IPS-15b (cell line): ENCODE results near the gene FKBP11.
"Not testable (repeated sequence)": the region's sequence is repeated elsewhere in the genome, so short reads cannot be mapped to it uniquely, and the experiment has no call there.

Experiments
- H3K27me3 ChIP-seq: one replicate; pipeline ENCODE4 v1.6.1; 2013; ENCODE audit warnings: low read length; ENCODE audit not compliant: control insufficient read depth, insufficient read depth
- H3K36me3 ChIP-seq: one replicate; pipeline ENCODE4 v1.6.1; 2013; ENCODE audit warnings: low read length; ENCODE audit not compliant: control insufficient read depth, insufficient read depth
- H3K4me1 ChIP-seq: one replicate; pipeline ENCODE4 v1.6.1; 2013; ENCODE audit warnings: mild to moderate bottlenecking, low read length; ENCODE audit not compliant: control insufficient read depth, insufficient read depth
- H3K4me3 ChIP-seq: one replicate; pipeline ENCODE4 v1.5.1; 2013; ENCODE audit warnings: low read depth, low read length
- H3K9ac ChIP-seq: one replicate; pipeline ENCODE4 v1.6.1; 2013; ENCODE audit warnings: low read depth, mild to moderate bottlenecking, low read length
- H3K9me3 ChIP-seq: one replicate; pipeline ENCODE4 v1.6.1; 2013; ENCODE audit warnings: mild to moderate bottlenecking, low read length; ENCODE audit not compliant: control insufficient read depth, insufficient read depth

The FKBP11 gene

DNA sequence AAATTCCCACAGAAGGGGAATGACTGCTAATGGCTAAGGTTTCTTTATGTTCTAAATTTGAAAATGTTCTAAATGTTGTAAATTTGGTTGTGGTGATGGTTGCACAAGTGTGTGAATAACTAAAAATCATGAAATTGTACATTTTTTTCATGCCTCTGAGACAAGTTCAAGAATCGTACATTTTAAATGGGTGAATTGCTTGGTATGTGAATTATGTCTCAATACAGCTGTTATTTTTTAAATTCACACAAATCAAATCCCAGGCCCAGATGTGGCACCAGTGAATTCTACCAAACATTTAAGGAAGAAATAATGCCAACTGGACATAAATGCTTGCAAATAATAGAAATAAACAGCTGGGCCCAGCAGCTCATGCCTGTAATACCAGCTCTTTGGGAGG, 31.0 kb downstream of the FKBP11 start:
- H3K9ac ChIP-seq = no peak overlapping the region
- no peaks in the 10 kb centered on the region for H3K9me3 ChIP-seq
- H3K4me3 ChIP-seq = no peak overlapping the region
- no peaks in the 10 kb centered on the region for H3K27me3 ChIP-seq
- no peaks in the 10 kb centered on the region for H3K4me1 ChIP-seq
- H3K36me3 ChIP-seq = no peaks in the 10 kb centered on the region

DNA sequence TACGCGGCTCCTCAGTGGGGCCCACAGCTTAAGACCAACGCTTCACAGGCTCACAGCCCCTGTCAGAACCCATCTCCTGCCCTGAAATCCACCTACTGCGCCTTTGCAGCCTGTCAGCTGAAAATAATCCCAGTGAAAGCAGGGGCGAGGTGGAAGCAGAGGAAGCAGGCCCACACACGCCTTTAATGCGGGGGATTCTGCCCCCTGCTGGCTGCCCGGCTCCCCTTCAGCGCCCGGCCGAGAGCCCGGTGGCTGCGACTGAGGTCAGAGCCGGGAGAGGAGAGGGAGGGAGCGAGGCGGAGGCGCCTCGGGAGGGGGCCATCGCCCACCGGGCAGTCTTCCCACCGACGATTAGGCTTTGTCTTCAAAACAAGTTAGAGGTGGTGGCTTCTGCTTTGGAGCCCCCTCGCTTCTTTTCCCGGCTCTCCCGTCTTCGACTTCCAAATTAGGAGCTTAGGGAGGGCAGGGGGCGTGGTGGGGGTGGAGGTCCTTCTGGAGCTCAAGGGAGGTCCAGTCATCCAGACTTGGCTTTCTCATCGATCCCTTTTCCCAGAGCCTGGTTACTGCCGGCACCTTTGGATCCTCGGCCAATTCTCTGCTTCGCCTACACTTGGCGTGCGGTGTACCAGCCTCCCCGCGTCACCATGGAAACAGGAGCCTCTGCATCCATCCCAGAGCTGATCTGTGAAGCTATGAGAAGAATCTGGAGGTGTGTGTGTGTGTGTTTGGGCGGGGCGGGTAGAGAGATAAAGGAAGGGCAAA, 34.5 kb downstream of the FKBP11 start:
- Histone ChIP-seq H3K9ac (peak overlapping the region; percentile 24), H3K36me3 (no peaks in the 10 kb centered on the region), H3K9me3 (no peaks in the 10 kb centered on the region), H3K4me3 (peak overlapping the region; percentile 64), H3K4me1 (no peaks in the 10 kb centered on the region), H3K27me3 (no peaks in the 10 kb centered on the region)

DNA sequence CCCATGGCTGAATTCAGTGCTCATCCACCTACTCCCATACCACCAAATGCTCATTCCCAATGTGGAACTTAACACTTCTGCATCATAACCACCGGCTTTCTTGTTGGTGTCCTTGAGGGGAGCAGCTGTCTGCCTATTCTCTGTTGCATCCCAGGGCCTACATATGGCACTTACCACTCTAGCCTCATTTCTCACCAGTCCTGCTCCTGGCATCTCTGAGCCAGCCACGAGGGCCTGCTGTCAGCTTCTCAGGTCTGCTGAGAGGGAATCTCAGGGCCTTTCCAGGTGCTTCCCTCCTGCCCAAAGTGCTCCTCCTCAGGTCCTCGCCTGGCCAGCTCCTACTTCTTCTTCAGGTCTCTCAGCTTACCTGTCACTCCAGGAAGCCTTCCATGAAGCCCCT, 35.6 kb downstream of the FKBP11 start:
- no peaks in the 10 kb centered on the region for H3K9me3 ChIP-seq
- H3K4me3 ChIP-seq = no peak overlapping the region
- H3K27me3 ChIP-seq = no peaks in the 10 kb centered on the region
- H3K9ac ChIP-seq = no peak overlapping the region
- H3K36me3 ChIP-seq = no peaks in the 10 kb centered on the region
- H3K4me1 ChIP-seq = no peaks in the 10 kb centered on the region

DNA sequence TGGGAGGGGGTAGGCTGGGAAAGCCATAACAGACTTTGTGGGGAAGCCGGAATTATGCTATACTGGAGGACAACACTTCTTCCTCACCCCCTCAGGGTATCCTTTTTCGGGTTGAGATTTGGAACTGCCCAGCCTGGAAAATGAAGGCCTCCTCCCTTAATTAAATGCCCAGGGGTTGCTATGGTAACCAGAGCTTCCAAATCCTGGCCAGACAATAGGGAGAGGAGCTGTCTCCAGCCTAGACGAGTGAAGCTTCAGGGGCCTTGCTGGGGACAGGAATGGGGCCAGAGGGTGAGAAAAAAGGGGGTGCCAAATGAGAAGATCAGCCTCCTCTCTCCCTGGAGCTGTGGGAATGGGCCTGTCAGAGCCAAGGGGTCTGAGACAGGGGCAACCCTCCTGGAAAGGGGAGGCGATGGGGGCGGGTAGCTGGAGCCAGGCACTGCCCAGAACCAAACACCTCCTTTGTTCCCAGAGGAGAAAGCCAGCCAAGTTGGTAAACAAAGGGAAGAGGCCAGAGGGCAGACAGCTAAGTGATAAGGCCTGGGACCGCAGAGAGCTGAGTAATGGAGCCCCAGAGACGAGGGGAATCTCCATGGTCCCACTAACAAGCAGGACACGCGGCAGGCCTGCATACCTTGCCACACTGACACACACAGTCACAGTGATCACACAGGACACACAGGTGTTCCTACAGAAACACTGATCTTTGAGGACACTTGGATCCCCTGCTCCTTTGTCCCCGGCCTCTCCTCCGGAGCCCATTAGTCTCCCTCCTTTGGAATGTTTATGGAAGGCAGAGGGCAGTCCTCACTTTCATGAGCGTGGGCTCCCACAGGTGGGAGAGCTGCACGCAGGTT, 41.8 kb downstream of the FKBP11 start:
- peaks cover 4% of the 10 kb centered on the region for H3K27me3 ChIP-seq
- no peak overlapping the region for H3K9ac ChIP-seq
- H3K4me1 ChIP-seq = peaks cover 28% of the 10 kb centered on the region
- no peaks in the 10 kb centered on the region for H3K36me3 ChIP-seq
- H3K4me3 ChIP-seq = peak overlapping the region; percentile 24
- no peaks in the 10 kb centered on the region for H3K9me3 ChIP-seq

DNA sequence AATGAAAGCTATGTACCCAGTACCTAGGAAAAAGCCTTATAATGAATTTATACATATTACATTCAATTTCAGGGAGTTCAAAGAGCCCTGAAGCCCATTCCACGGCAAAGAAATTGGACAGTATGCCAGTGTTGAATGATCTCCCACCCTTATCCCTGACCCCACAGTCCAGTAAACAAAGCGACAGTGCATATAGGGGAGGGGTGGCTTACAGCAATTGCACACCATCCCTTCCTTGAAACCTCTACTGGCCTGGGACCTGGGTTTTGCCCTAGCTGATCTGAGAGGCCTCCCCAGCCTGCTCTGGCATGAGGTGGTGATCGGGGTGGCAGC, 42.4 kb downstream of the FKBP11 start:
- H3K4me3 ChIP-seq = no peak overlapping the region
- H3K36me3 ChIP-seq = no peaks in the 10 kb centered on the region
- H3K9ac ChIP-seq = no peak overlapping the region
- no peaks in the 10 kb centered on the region for H3K9me3 ChIP-seq
- H3K4me1 ChIP-seq = peaks cover 28% of the 10 kb centered on the region
- H3K27me3 ChIP-seq = peaks cover 4% of the 10 kb centered on the region

DNA sequence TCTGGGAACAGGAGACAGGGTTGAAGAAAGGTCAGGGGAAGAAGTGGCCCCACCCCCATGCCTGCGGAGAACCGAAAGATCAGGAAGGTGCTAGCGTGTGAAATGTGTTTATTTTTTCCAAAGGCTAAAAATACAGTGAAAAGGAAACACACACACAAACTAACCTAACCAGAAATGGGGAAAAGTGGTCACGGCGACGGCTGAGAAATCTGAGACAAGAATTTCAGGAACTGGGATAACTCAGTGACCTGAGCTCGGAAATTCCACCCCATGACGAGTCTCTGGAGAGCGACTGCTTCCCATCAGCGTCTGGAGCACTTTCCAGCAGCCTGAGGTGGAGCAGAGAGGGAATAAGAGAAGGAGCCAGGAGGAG, 43.0 kb downstream of the FKBP11 start:
- Histone ChIP-seq H3K4me1 (peaks cover 28% of the 10 kb centered on the region), H3K9me3 (no peaks in the 10 kb centered on the region), H3K4me3 (peak overlapping the region; percentile 27), H3K27me3 (peaks cover 4% of the 10 kb centered on the region), H3K9ac (no peak overlapping the region), H3K36me3 (no peaks in the 10 kb centered on the region)

DNA sequence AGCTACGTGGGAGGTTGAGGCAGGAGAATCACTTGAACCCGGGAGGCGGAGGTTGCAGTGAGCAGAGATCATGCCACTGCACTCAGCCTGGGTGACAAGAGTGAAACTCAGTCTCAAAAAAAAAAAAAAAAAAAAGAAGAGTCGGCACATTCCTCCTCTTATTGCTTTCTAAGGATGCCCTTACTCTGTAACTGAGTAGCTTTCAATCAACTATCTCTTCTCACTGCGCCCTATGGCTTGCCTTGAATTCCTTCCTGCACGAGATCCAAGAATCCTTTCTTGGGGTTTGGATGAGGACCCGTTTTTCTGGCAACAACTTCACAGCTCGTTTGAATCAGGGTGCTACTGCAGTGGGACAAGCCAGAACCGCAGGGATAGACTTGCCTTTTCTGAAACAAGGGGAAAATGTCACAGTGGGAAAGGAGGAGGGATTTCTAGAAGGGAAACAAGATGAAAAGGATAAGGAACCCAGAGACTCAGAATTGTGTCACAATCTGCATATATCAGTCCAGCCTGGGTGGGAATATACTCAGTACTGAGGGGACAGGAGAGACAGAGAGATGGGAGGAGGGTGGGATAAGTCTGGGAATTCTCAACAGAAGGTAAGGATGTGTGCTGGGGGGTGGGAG, 43.5 kb downstream of the FKBP11 start:
- H3K27me3 ChIP-seq = peaks cover 4% of the 10 kb centered on the region
- H3K4me3 ChIP-seq = peak overlapping the region; percentile 27
- no peaks in the 10 kb centered on the region for H3K9me3 ChIP-seq
- H3K9ac ChIP-seq = no peak overlapping the region
- H3K36me3 ChIP-seq = no peaks in the 10 kb centered on the region
- peaks cover 28% of the 10 kb centered on the region for H3K4me1 ChIP-seq

DNA sequence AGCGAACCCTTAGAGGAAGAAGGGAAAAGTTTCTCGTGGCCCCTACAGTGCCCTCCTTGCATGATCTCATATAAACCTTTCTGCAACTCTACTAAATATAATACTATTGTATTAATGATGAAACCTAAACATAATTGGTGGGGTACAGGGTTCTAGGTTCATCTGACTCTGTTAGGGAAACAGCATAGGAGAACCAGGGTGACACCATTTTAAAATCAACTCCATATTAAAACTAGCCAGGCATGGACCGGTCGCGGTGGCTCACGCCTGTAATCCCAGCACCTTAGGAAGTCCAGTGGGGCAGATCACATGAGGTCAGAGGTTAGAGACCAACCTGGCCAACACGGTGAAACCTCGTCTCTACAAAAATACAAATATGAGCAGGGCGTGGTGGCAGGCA, 44.6 kb downstream of the FKBP11 start:
- Histone ChIP-seq H3K27me3 (peaks cover 4% of the 10 kb centered on the region), H3K4me1 (peaks cover 28% of the 10 kb centered on the region), H3K36me3 (no peaks in the 10 kb centered on the region), H3K4me3 (no peak overlapping the region), H3K9me3 (no peaks in the 10 kb centered on the region), H3K9ac (no peak overlapping the region)

DNA sequence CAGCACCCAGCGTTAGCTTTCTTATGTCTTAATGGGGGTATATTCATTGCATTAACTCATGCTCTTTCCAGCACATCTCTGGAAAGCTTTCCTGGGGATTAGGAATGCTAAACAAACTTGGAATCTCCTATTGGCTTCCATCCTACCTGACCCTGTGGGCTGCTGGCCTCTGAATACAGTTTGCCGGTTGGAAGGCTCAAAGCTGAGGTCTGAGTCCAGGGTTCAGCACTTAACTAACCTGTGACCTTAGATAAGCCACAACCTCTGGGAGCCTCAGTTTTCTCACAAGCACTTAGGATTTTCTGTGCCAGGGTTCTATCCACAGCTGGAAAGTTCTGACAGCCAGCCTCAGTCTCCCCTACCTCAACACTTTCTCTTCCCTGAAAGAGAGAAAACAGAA, 46.7 kb downstream of the FKBP11 start:
- Histone ChIP-seq H3K9ac (no peak overlapping the region), H3K27me3 (peaks cover 4% of the 10 kb centered on the region), H3K4me1 (peaks cover 21% of the 10 kb centered on the region), H3K4me3 (no peak overlapping the region), H3K36me3 (no peaks in the 10 kb centered on the region), H3K9me3 (no peaks in the 10 kb centered on the region)

DNA sequence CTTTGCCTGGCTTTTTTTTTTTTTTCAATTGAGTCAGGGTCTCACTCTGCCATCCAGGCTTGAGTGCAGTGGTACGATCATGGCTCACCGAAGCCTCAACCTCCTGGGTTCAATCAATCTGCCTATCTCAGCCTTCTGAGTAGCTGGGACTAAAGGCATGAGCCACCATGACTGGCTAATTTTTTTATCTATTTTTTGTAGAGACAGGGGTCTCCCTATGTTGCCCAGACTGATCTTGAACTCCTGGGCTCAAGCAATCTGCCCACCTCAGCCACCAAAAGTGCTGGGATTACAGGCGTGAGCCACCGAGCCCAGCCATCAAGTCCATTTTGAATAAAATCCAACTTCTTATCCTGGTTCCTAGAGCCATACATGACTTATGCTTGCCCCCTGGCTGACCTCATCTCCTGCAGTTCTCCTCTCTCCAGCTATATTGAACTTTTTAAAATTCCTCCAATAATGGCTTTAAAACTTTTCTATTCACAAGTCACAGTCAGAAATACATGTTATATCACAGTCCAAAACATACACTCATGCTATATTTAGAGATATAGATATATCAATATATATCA, 49.3 kb downstream of the FKBP11 start:
- Histone ChIP-seq H3K27me3 (peaks cover 2% of the 10 kb centered on the region), H3K9ac (no peak overlapping the region), H3K4me1 (no peaks in the 10 kb centered on the region), H3K36me3 (no peaks in the 10 kb centered on the region), H3K4me3 (no peak overlapping the region), H3K9me3 (no peaks in the 10 kb centered on the region)

DNA sequence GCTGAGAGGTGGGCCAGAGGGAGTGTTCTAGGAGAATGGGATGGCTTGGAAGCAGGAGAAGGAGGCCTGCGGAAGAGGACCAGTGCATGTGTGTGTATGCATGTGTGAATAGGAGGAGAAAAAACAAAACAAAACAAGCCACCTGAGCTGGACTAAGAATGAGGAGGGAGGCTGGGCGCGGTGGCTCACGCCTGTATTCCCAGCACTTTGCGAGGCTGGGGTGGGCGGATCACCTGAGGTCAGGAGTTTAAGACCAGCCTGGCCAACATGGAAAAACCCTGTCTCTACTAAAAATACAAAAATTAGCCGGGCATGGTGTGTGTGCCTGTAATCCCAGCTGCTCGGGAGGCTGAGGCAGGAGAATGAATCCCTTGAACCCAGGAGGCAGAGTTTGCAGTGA, 51.8 kb downstream of the FKBP11 start:
- not testable (repeated sequence) for H3K9me3 ChIP-seq, H3K27me3 ChIP-seq, H3K36me3 ChIP-seq, H3K4me1 ChIP-seq, H3K9ac ChIP-seq, H3K4me3 ChIP-seq
